ENCODE results near the gene SCYL2. TPM values are rescaled to one million over a fixed set of nuclear protein-coding genes. Genes with fewer than 3 reads are reported as not detected.

Gene SCYL2
- total and polyA plus RNA-seq, 12 donors: 12.1 to 54.6 (median 41.7) TPM

DNA sequence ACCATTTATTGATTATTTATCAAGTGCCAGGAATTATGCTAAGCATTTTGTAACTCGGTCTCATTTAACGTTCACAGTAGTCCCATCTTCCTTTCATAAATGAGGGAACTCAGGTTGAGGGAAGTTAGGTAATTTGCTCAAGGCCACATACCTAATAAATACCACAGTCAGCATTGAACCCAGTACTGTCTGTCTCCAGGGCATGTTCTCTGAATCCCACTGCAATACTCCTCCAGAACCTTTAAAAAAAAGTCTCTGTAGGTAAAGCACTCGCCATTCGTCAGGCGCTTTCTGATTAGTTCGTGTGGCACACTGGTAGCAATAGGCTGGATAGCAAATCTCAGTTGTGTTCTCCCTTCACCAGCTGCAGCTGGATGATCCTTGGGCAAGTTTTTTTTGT lies 104.2 kb downstream of the SCYL2 start:
- no peak for TF ChIP-seq POLR2A (IDR thresholded peaks at IDR 0.05)
- TF ChIP-seq, protein P1, sequence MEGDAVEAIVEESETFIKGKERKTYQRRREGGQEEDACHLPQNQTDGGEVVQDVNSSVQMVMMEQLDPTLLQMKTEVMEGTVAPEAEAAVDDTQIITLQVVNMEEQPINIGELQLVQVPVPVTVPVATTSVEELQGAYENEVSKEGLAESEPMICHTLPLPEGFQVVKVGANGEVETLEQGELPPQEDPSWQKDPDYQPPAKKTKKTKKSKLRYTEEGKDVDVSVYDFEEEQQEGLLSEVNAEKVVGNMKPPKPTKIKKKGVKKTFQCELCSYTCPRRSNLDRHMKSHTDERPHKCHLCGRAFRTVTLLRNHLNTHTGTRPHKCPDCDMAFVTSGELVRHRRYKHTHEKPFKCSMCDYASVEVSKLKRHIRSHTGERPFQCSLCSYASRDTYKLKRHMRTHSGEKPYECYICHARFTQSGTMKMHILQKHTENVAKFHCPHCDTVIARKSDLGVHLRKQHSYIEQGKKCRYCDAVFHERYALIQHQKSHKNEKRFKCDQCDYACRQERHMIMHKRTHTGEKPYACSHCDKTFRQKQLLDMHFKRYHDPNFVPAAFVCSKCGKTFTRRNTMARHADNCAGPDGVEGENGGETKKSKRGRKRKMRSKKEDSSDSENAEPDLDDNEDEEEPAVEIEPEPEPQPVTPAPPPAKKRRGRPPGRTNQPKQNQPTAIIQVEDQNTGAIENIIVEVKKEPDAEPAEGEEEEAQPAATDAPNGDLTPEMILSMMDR (IDR thresholded peaks at IDR 0.05): no peak
- intact Hi-C loops (cut with DNase I): no loop called here
- no peak for DNase-seq

DNA sequence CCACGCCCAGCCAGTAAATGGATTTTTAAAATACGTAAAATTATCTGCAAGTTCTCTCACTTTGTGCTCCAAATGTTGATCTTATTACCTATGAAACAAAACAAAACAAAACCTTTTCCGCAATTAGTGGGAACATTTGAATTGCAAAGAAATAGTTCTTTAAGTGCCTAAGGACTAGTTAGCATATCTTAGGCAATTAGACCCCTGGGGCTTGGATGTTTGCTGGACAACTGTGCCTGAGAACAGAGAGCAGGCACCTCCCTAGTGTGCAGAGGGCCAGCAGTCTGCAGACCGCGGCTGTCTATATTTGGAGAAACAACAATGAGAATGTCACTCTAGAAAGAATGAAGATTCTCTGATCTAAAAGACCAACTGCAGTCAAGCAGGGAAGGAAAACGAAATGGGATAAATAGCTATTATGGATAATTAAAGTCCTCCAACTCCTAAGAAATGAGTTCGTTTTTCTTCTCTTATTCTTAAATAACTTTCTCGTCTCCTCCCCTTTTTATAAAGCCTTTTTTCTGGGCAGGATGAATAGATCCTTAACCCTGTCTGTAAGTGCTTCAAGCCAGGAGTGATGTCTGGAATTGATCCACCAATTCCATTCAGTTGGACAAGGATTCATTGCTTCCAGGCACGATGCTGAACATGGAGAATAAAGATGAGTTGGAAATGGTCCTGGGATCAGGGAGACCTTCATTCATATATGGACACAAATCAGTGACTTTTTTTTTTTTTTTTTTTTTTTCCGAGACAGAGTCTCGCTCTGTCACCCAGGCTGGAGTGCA lies 106.1 kb downstream of the SCYL2 start:
- H3K27me3 ChIP-seq: no peaks in the 10 kb centered on the region
- no peak overlapping the region for H3K4me3 ChIP-seq
- no peak overlapping the region for H3K27ac ChIP-seq
- intact Hi-C loops (cut with DNase I): no loop called here
- H3K9me3 ChIP-seq (replicated peaks in 1 of 3): no peaks in the 10 kb centered on the region
- no peak for DNase-seq
- no peaks in the 10 kb centered on the region for H3K36me3 ChIP-seq (replicated peaks in 1 of 2)
- TF ChIP-seq, protein P1 (IDR thresholded peaks at IDR 0.05): no peak
- no peak for TF ChIP-seq POLR2A (IDR thresholded peaks at IDR 0.05)
- no peaks in the 10 kb centered on the region for H3K4me1 ChIP-seq (replicated peaks in 1 of 2)
- 55 to 64% (median 58%) methylated on average over 11 of the region's 11 CpGs for WGBS, 4 donors

More for the DNA sequence above, 104.2 kb downstream of the SCYL2 start:
- WGBS, 4 donors: 78 to 90% (median 84%) methylated on average over 6 of the region's 6 CpGs
- Histone ChIP-seq H3K4me3 (no peak overlapping the region), H3K4me1 (replicated peaks in 1 of 2) (no peaks in the 10 kb centered on the region), H3K27ac (no peak overlapping the region), H3K36me3 (replicated peaks in 1 of 2) (no peaks in the 10 kb centered on the region), H3K9me3 (replicated peaks in 1 of 3) (no peaks in the 10 kb centered on the region), H3K27me3 (no peaks in the 10 kb centered on the region)

DNA sequence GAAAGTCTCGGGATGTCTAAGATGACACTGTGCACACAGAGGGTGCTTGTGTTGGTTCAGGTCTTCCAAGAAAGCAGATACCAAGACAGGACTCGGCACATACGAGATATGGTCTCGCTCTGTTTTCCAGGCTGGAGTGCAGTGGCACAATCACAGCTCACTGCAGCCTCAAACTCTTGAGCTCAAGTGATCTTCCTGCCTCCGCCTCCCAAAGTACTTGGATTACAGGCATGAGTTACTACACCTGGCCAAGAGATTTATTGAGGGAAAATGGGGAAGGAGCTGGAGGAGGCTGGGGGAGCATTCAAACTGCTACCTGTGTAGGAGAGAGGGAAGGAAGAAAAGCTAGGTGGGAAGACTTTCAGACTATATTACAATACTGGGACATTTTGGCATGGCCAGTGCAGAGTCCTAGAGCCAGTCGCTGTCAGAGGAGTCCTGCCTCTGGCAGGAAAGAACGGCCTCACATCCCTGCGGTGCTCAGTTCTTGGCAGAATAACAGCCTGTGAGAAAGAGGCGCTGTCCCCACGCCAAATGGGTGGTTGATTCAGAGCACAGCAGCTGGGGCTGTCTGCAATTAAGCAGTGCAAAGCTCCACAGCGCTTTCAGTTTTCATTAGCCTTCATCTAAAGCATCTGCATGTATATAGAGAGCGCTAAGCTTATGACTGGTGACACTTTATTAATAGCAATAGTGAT lies 108.2 kb downstream of the SCYL2 start:
- Histone ChIP-seq H3K27me3 (no peaks in the 10 kb centered on the region), H3K4me3 (no peak overlapping the region), H3K36me3 (replicated peaks in 1 of 2) (no peaks in the 10 kb centered on the region), H3K9me3 (replicated peaks in 1 of 3) (no peaks in the 10 kb centered on the region), H3K27ac (no peak overlapping the region), H3K4me1 (replicated peaks in 1 of 2) (no peaks in the 10 kb centered on the region)
- peak in 6 of 7 donors; percentile 25 to 79 (median 42) for DNase-seq
- TF ChIP-seq POLR2A (IDR thresholded peaks at IDR 0.05): no peak
- TF ChIP-seq, protein P1 (IDR thresholded peaks at IDR 0.05): no peak
- 67 to 77% (median 72%) methylated on average over 9 to 12 of the region's 12 CpGs for WGBS, 4 donors
- intact Hi-C loops (cut with DNase I): no loop called here

DNA sequence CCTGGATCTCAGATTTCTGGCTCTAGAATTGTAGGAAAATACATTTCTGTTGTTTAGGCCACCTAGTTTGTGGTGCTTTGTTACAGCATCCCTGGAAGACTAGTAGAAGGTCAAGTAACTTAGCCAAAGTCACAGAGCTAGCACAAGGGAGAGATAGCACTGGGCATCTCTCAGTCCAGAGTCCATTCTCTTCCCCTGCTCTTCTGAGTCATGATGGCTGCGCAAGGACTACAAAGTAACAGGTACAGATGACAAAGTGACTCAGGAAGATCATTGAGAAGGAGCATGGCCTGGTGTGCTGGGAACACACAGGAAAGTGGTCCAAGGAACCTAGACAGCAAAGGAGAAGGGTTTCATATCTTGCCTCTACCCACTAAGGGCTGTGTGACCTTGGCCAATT lies 109.2 kb downstream of the SCYL2 start:
- intact Hi-C loops (cut with DNase I): no loop called here
- H3K27ac ChIP-seq: no peak overlapping the region
- WGBS, 4 donors: 93 to 100% (median 100%) methylated on average over 1 of the region's 1 CpG

More for the DNA sequence above, 109.2 kb downstream of the SCYL2 start:
- TF ChIP-seq POLR2A (IDR thresholded peaks at IDR 0.05): no peak
- TF ChIP-seq, protein P1 (IDR thresholded peaks at IDR 0.05): no peak
- Histone ChIP-seq H3K9me3 (replicated peaks in 1 of 3) (no peaks in the 10 kb centered on the region), H3K4me1 (replicated peaks in 1 of 2) (no peaks in the 10 kb centered on the region), H3K36me3 (replicated peaks in 1 of 2) (no peaks in the 10 kb centered on the region), H3K27me3 (no peaks in the 10 kb centered on the region), H3K4me3 (no peak overlapping the region)
- DNase-seq: no peak

Measured in adrenal gland (tissue), 12 donors.